HUES64 (cell line): ENCODE measurements around the gene DENND4C. TPM values are rescaled to one million over a fixed set of nuclear protein-coding genes. Genes with fewer than 3 reads are reported as not detected.
"Not testable (repeated sequence)": the region's sequence is repeated elsewhere in the genome, so short reads cannot be mapped to it uniquely, and the experiment has no call there.

Source experiments
- H3K27ac ChIP-seq: 2 replicates; pipeline ENCODE4 v1.7.0; 2013; ENCODE audit warnings: low read depth, low read length, inconsistent platforms
- H3K27me3 ChIP-seq: 2 replicates; pipeline ENCODE4 v1.6.1; 2013; ENCODE audit warnings: mild to moderate bottlenecking, low read length; ENCODE audit not compliant: insufficient read depth
- H3K36me3 ChIP-seq: 2 replicates; pipeline ENCODE4 v1.6.1; 2013; ENCODE audit warnings: mild to moderate bottlenecking, low read length; ENCODE audit not compliant: insufficient read depth
- H3K4me1 ChIP-seq: 2 replicates; pipeline ENCODE4 v1.6.1; 2013; ENCODE audit warnings: mild to moderate bottlenecking, low read length, moderate library complexity; ENCODE audit not compliant: insufficient read depth
- H3K4me3 ChIP-seq: 2 replicates; pipeline ENCODE4 v1.5.1; 2013; ENCODE audit warnings: mild to moderate bottlenecking, low read length, moderate library complexity
- H3K9ac ChIP-seq: 2 replicates; pipeline ENCODE4 v1.6.1; 2013; ENCODE audit warnings: mild to moderate bottlenecking, low read depth, low read length
- H3K9me3 ChIP-seq: 2 replicates; pipeline ENCODE4 v1.6.1; 2013; ENCODE audit warnings: low read depth, low read length; ENCODE audit not compliant: insufficient read depth
- WGBS: fragments of 150-250, 120-280 bp; methylation state at CpG from one replicate; pipeline ENCODE4 v1.1.7; 2013; ENCODE audit warnings: missing lambda C conversion rate; 5-methylcytosine and 5-hydroxymethylcytosine counted together
- polyA plus RNA-seq, 2 experiments: library from polyadenylated mRNA; stranded (reverse); fragments of 50-300 nt; gene quantifications; one replicate each; pipeline ENCODE4 v1.2.3, GENCODE V29; 2013

The DENND4C gene
- polyA plus RNA-seq (2013, experiment 1 of 2), result 11.1 TPM
- polyA plus RNA-seq (2013, experiment 2 of 2), result 11.7 TPM

DNA sequence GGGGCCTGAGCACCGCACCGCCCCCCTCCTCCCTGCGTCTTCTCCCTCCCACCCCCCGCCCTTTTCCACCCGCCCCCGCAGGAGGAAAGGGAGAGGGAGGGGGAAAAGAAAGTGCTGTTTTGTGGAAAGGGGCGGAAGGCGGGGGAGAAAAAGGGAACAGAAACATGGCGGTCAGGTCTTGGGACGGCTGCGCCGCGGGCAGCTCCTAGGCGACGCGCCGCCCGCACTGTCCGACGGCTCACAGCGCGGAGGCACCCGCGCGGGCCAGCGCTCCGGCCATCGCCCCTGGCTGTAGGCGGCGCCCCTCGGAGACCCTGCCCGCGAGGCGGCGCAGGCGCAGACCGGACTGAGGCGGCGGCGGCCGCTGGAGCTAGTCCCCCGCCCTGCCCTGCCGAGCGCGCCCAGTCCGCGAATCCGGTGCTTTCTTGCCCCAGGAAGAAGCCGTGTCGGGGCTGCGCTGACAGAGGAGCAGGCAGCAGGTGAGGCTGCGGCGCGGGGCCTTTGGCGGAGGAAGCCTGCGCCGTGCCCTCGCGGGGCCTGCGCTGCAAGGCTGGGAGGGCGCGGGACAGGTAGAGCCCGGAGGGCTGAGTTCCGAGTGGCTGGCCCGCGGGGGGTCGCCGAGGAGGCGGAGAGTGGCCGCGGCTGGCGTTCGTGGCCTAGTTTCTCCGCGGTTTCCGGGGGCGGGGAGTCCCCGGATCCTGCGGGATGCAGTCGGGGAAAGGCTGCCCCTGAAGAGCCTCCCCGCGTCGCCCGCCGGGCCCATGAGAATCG is at the start of gene DENND4C:
Gene DENND4C, plus strand, starts transcription at position 339 of the 771 bp plus-strand sequence. CDS start 45,482 bp downstream, outside the sequence.
- Histone ChIP-seq H3K36me3 (no peaks in the 10 kb centered on the region), H3K27me3 (no peaks in the 10 kb centered on the region), H3K4me1 (peaks cover 24% of the 10 kb centered on the region), H3K27ac (peak within 1 kb of the TSS; percentile 98), H3K4me3 (peak within 1 kb of the TSS; percentile 95), H3K9ac (peak within 1 kb of the TSS; percentile 91), H3K9me3 (no peaks in the 10 kb centered on the region)
- WGBS, result under 1% methylated on average over 80 of the region's 86 CpGs

DNA sequence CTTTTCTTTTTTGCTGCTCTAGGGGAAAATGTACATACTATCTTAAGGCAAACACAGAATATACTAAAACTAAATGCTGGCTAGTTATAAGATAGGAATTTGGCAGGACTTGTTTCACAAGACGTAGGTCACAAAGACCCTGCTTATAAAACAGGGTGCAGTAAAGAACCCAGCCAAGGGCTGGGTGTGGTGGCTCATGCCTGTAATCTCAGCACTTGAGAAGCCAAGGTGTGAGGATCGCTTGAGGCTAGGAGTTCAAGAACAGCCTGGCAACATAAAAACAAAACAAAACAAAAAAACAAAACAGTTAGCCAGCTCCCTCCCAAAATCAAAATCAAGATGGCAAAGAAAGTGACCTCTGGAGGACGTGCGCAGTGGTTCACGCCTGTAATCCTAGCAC is 49.5 kb upstream of the DENND4C start:
- no peaks in the 10 kb centered on the region for H3K9me3 ChIP-seq
- H3K27ac ChIP-seq, result no peak overlapping the region
- no peaks in the 10 kb centered on the region for H3K27me3 ChIP-seq
- 92% methylated on average over 5 of the region's 5 CpGs for WGBS
- no peak overlapping the region for H3K4me3 ChIP-seq
- no peak overlapping the region for H3K9ac ChIP-seq
- peaks cover 10% of the 10 kb centered on the region for H3K4me1 ChIP-seq
- H3K36me3 ChIP-seq, result no peaks in the 10 kb centered on the region

DNA sequence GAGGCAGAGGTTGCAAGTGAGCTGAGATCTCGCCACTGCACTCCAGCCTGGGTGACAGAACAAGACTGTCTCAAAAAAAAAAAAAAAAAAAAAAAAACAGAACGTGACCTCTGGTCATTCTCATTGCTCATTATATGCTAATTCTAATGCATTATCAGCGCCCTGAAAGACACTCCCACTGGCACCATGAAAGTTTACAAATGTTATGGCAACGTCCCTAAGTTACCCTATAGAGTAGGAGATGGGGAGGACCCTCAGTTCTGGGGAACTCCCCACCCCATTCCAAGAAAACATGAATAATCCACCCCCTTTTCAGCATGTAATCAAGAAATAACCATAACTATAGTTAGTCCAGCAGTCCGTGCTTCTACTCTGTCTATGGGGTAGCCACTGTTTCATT is 48.9 kb upstream of the DENND4C start:
- H3K36me3 ChIP-seq, result no peaks in the 10 kb centered on the region
- 94% methylated on average over 4 of the region's 5 CpGs for WGBS
- no peaks in the 10 kb centered on the region for H3K27me3 ChIP-seq
- H3K9ac ChIP-seq, result no peak overlapping the region
- H3K4me1 ChIP-seq, result peaks cover 10% of the 10 kb centered on the region
- no peak overlapping the region for H3K27ac ChIP-seq
- H3K9me3 ChIP-seq, result no peaks in the 10 kb centered on the region
- H3K4me3 ChIP-seq, result no peak overlapping the region

DNA sequence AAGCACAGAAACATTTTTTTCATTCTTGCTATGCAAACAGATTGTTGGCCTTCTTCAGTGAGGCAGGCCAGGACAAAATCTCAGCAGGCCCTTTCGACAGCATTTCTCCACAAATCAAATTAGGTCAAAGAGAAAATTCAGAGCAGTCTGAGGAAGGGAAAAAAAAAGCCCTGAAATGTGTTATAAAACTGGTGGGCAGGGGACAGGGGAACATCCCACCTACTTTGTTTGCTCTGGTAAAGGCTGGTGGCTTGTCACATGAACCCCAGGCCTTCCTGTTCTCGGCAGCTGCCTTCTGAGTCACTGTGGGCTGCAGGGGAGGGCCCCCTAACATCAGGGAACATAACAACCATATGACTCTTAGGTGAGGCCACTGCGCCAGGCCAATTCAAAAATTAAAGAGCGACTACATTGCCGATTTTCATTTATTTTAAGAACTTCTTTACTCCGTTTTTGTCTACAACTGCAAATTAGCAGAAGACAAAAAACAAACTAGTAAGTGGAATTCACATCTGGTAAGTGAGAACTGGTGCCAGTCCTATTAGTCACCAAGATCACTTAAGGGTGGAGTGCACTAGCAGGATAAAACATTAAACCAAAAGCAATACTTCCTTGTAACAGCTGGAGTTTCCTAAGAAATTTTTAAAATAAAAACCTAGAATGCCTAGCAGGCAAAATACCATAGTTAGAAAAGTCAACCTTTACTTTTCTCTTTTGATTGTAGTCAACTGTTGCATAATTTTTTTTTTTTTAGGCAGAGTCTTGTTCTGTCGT is 46.2 kb upstream of the DENND4C start:
- H3K27ac ChIP-seq, result peak overlapping the region; percentile 60
- no peaks in the 10 kb centered on the region for H3K9me3 ChIP-seq
- no peaks in the 10 kb centered on the region for H3K36me3 ChIP-seq
- peak overlapping the region; percentile 2; the same call in 1 of the 2 replicates for H3K9ac ChIP-seq
- WGBS, result 73% methylated on average over 7 of the region's 7 CpGs
- peaks cover 10% of the 10 kb centered on the region for H3K4me1 ChIP-seq
- H3K4me3 ChIP-seq, result no peak overlapping the region
- no peaks in the 10 kb centered on the region for H3K27me3 ChIP-seq

DNA sequence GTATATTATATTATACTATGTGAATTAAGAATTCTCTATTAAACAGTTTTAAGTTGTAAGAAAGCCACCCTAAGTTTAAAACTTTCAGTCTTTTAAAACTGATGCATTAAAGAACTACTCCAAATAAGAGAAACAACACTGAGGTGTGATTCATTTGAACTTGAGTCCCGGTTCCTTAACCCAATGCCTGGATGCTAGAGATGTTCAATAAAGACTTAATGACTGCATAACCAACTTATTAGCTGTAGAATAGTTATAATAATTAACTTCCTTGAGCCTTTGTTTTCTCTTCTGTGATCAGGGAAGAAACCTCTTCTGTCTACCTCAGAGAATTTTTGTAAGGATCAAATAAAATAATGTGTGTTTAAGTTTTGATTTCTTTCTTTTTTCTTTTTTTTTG is 45.3 kb upstream of the DENND4C start:
- H3K27ac ChIP-seq, result no peak overlapping the region
- H3K9me3 ChIP-seq, result no peaks in the 10 kb centered on the region
- no CpG with 5 or more reads among the region's 1 CpG for WGBS
- H3K4me3 ChIP-seq, result no peak overlapping the region
- no peaks in the 10 kb centered on the region for H3K27me3 ChIP-seq
- no peaks in the 10 kb centered on the region for H3K36me3 ChIP-seq
- H3K4me1 ChIP-seq, result peaks cover 10% of the 10 kb centered on the region
- H3K9ac ChIP-seq, result no peak overlapping the region

DNA sequence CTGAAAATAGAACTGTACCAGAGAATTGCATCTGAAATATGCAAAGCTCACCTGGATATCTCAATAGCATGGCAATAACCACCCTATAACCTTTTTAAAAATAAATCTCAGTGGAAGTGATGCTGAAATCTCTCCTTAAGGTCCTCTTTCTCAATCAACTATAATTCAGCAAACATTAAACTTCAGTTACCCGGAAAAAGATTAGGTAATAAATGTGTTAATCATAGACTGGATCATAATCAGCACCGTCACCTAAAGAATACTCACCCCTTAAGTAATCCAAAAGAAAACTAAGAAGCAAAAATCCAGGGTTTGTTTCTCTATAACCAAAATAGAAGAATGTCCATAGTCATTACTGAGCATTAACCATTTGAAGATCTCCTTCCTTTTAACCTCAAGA is 44.3 kb upstream of the DENND4C start:
- Histone ChIP-seq H3K27ac (no peak overlapping the region), H3K27me3 (no peaks in the 10 kb centered on the region), H3K4me1 (peaks cover 10% of the 10 kb centered on the region), H3K36me3 (no peaks in the 10 kb centered on the region), H3K4me3 (no peak overlapping the region), H3K9ac (no peak overlapping the region), H3K9me3 (no peaks in the 10 kb centered on the region)
- 100% methylated on average over 1 of the region's 2 CpGs for WGBS

DNA sequence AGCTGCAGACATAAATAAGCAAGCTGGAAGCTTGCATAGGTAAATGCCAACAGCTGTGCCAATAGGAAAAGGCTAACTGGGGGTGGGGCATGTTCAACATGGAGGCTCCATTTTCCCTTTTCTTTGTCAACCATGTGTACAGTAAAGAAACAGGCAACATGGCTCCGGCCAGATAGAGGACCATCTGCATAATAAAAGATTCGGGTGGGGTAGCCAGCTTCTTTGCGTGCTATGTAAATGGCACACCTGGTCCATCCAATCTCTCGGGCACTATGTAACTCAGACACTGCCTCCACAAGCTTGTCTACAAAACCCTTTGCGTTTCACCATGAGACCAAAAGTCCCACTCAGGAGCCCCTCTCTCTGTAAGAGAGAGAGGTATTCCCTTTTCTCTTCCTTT is 41.7 kb upstream of the DENND4C start:
- 94% methylated on average over 5 of the region's 5 CpGs for WGBS
- H3K9ac ChIP-seq, result no peak overlapping the region; the same call in 1 of the 2 replicates

DNA sequence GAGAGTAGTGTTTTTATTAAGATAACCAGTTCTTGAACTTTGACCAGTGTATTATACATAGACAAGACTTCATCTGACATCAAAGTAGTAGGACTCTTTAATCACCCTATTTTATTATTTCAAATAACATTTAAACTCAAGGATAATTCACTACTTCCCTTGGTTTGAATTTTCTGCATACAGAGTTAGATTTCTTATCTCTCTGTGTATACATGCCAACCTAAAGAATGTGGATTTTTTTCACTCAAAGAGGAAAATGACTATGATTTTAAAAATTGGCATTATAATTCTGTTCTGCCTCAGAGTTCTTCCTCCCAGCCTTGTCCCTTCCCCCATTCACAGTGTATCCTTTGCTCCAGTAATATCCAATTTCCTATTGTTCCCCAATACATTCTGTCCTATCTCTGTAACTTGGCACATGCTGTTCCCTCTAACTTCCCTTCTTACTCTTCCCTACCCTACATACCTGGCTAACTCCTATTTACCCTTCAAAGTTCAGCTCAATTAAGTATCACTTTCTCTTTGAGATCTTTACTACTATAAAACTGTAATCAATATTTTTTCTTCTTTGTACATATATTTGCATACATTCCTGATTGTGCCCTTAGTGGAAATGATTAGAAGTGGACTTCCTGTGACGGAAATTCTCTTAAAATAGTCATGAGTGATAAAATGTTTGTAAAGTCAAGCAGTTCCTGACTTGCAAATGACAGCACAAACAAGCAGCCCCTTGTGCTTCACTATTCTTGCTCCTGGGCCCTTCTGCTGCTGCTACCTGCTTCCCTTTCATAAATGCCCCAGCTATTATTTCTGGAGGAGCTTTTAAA is 38.1 kb upstream of the DENND4C start:
- no peak overlapping the region for H3K9ac ChIP-seq
- H3K4me3 ChIP-seq, result no peak overlapping the region
- H3K27ac ChIP-seq, result no peak overlapping the region
- 82% methylated on average over 1 of the region's 1 CpG for WGBS
- H3K27me3 ChIP-seq, result no peaks in the 10 kb centered on the region
- no peaks in the 10 kb centered on the region for H3K9me3 ChIP-seq
- no peaks in the 10 kb centered on the region for H3K36me3 ChIP-seq
- H3K4me1 ChIP-seq, result no peaks in the 10 kb centered on the region

More for the DNA sequence above, 41.7 kb upstream of the DENND4C start:
- Histone ChIP-seq H3K9me3 (no peaks in the 10 kb centered on the region), H3K4me1 (peaks cover 10% of the 10 kb centered on the region), H3K27me3 (no peaks in the 10 kb centered on the region), H3K4me3 (no peak overlapping the region), H3K27ac (no peak overlapping the region), H3K36me3 (no peaks in the 10 kb centered on the region)

DNA sequence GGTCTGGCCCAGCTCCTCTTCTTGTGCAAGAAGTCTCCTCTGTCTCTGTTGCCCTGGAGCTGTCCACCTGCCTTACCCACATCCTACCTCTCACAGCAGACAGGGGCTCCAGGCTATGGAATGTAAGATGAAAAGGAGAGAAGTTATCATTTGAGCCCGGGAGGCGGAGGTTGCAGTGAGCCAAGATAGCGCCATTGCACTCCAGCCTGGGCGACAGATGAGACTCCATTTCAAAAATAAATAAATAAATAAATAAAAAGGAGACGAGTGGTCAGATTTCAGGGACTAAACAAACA is 37.5 kb upstream of the DENND4C start:
- 75% methylated on average over 3 of the region's 5 CpGs for WGBS
- Histone ChIP-seq H3K4me1 (no peaks in the 10 kb centered on the region), H3K27ac (no peak overlapping the region), H3K27me3 (no peaks in the 10 kb centered on the region), H3K9ac (no peak overlapping the region), H3K36me3 (no peaks in the 10 kb centered on the region), H3K4me3 (no peak overlapping the region), H3K9me3 (no peaks in the 10 kb centered on the region)

DNA sequence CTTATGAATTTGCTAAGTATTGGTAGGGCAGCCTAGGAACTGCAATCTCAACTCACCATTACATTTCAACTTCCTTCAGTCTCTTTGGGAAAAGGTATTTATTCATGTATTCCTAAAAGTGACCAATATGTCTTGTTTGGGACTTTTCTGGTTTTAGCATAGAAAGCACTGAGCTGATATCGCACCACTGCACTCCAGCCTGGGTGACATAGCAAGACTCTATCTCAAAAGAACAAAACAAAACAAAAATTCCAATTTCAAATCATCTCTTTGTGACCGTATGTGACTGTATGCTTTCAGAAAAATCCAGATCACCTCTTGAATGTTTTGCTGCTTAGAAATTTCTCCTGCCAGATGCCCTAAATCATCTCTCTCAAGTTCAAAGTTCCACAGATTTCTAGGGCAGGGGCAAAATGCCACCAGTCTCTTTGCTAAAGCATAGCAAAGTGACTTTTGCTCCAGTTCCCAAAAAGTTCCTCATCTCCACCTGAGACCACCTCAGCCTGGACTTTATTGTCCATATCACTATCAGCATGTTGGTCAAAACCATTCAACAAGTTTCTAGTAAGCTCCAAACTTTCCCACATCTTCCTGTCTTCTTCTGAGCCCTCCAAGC is 37.0 kb upstream of the DENND4C start:
- H3K36me3 ChIP-seq, H3K9me3 ChIP-seq, H3K27ac ChIP-seq, H3K9ac ChIP-seq, H3K4me1 ChIP-seq, H3K4me3 ChIP-seq, H3K27me3 ChIP-seq: not testable (repeated sequence)
- 94% methylated on average over 2 of the region's 2 CpGs for WGBS
